PC-3 (cell line): ENCODE measurements around the gene SYNJ1. TPM values are rescaled to one million over a fixed set of nuclear protein-coding genes. Genes with fewer than 3 reads are reported as not detected.
"Not testable (repeated sequence)": the region's sequence is repeated elsewhere in the genome, so short reads cannot be mapped to it uniquely, and the experiment has no call there.

Experiments used
- ATAC-seq: fragments of 200-7000 bp; cut with Tn5 transposase; 2 replicates; pipeline ENCODE4 v1.9.1; 2020; ENCODE audit warnings: mild to moderate bottlenecking, moderate library complexity
- BruUV-seq: library from RNA; stranded (reverse); fragments of 400-500 nt; replicated peaks from 2 replicates; lab custom pipeline; 2021; lab: Mats Ljungman, UMichigan
- CTCF ChIA-PET: fragments of 300-600 bp; sonication (Branson Sonifier 250); formaldehyde crosslinking; loops from one replicate; lab custom pipeline; 2022; ENCODE audit warnings: antibody characterized with exemption; lab: Charles Lee
- POLR2A ChIA-PET: fragments of 300-600 bp; sonication (Branson Sonifier 250); formaldehyde crosslinking; loops from one replicate; lab custom pipeline; 2022; ENCODE audit warnings: antibody characterized with exemption; ENCODE audit not compliant: unreplicated experiment; lab: Charles Lee
- DNase-seq: peaks from one replicate; pipeline ENCODE4 v3.0.0-alpha.2; 2015
- H2AFZ ChIP-seq: fragments of 300-600 bp; sonication (generic); 2 replicates; pipeline ENCODE4 v1.6.0; 2016; ENCODE audit warnings: antibody characterized with exemption, low read length
- H3F3A ChIP-seq: fragments of 300-600 bp; sonication (generic); one replicate; pipeline ENCODE4 v1.6.0; 2017; ENCODE audit warnings: antibody characterized with exemption, low read length, control low read depth, mild to moderate bottlenecking; ENCODE audit not compliant: unreplicated experiment
- H3K27ac ChIP-seq: fragments of 300-600 bp; sonication (generic); 2 replicates; pipeline ENCODE4 v1.5.1; 2016; ENCODE audit warnings: mild to moderate bottlenecking, low read length
- H3K27me3 ChIP-seq: fragments of 300-600 bp; sonication (generic); 2 replicates; pipeline ENCODE4 v1.6.1; 2016; ENCODE audit warnings: low read length, mixed read lengths
- H3K36me3 ChIP-seq: fragments of 300-600 bp; sonication (generic); 2 replicates; pipeline ENCODE4 v1.6.1; 2016; ENCODE audit warnings: low read depth, mixed run types, low read length, mixed read lengths
- H3K4me1 ChIP-seq: fragments of 300-600 bp; sonication (generic); 2 replicates; pipeline ENCODE4 v1.5.1; 2016; ENCODE audit warnings: low read length; ENCODE audit not compliant: insufficient read depth
- H3K4me2 ChIP-seq: fragments of 300-600 bp; sonication (generic); 2 replicates; pipeline ENCODE4 v1.6.0; 2016; ENCODE audit warnings: low read length
- H3K4me3 ChIP-seq: fragments of 300-600 bp; sonication (generic); 2 replicates; pipeline ENCODE4 v1.5.1; 2016; ENCODE audit warnings: mild to moderate bottlenecking, low read length, mixed read lengths
- H3K79me2 ChIP-seq: fragments of 300-600 bp; sonication (generic); 2 replicates; pipeline ENCODE4 v1.6.1; 2017; ENCODE audit warnings: low read length, mixed read lengths
- H3K9ac ChIP-seq: fragments of 300-600 bp; sonication (generic); 2 replicates; pipeline ENCODE4 v1.6.0; 2016; ENCODE audit warnings: mild to moderate bottlenecking, low read length
- H3K9me2 ChIP-seq: fragments of 300-600 bp; sonication (generic); replicated peaks from 2 replicates; pipeline ENCODE4 v1.6.1; 2016; ENCODE audit warnings: mixed run types, low read length, mixed read lengths
- H3K9me3 ChIP-seq: fragments of 300-600 bp; sonication (generic); 2 replicates; pipeline ENCODE4 v1.6.1; 2016; ENCODE audit warnings: low read length, mixed read lengths
- H4K20me1 ChIP-seq: fragments of 300-600 bp; sonication (generic); 2 replicates; pipeline ENCODE4 v1.6.1; 2016; ENCODE audit warnings: low read length, mixed read lengths
- EZH2 ChIP-seq: fragments of 300-600 bp; sonication (generic); IDR thresholded peaks from one replicate; pipeline ENCODE4 v1.6.1; 2017; ENCODE audit warnings: antibody characterized with exemption, mild to moderate bottlenecking, low read length; ENCODE audit not compliant: unreplicated experiment
- EZH2phosphoT487 ChIP-seq: fragments of 300-600 bp; sonication (generic); IDR thresholded peaks from 2 replicates; pipeline ENCODE4 v1.6.1; 2018; ENCODE audit warnings: mild to moderate bottlenecking, antibody characterized with exemption, low read length, borderline replicate concordance
- intact Hi-C: fragments of 100-400 bp; cut with micrococcal nuclease; formaldehyde crosslinking; loops from 2 replicates; pipeline ENCODE4 v1.9.0; 2023
- total RNA-seq: library from RNA; depleted of rRNA; stranded (reverse); fragments of >200 nt; gene quantifications from 2 replicates; pipeline ENCODE4 v1.2.3, GENCODE V29; 2014
- TF ChIP-seq, protein P1 (sequence below): fragments of 300-600 bp; sonication (generic); conservative IDR thresholded peaks from 2 replicates; pipeline ENCODE4 v1.5.1; 2017; ENCODE audit warnings: antibody characterized with exemption, low read depth, mild to moderate bottlenecking, low read length

SYNJ1 gene
- total RNA-seq, 1 experiment from 2014 or later = 7.0 TPM

- H3K36me3 ChIP-seq = peaks cover 30% of the 10 kb centered on the region
- no peaks in the 10 kb centered on the region for H4K20me1 ChIP-seq
- no peaks in the 10 kb centered on the region for H3K9me2 ChIP-seq
- peaks cover 5% of the 10 kb centered on the region for H3K4me1 ChIP-seq
- DNase-seq = no peak
- no peaks in the 10 kb centered on the region for H3K79me2 ChIP-seq
- intact Hi-C loops = no loop called here
- ATAC-seq = no peak
- POLR2A ChIA-PET = no interaction called here
- H3K4me3 ChIP-seq = no peak overlapping the region
- CTCF ChIA-PET = no interaction called here
- H3F3A ChIP-seq = no peaks in the 10 kb centered on the region
- no TSS peak for BruUV-seq
- H3K27ac ChIP-seq = no peak overlapping the region
- H3K9me3 ChIP-seq = no peaks in the 10 kb centered on the region
- no peak overlapping the region for H3K4me2 ChIP-seq
- no peak overlapping the region for H3K9ac ChIP-seq
- H3K27me3 ChIP-seq = no peaks in the 10 kb centered on the region
- H2AFZ ChIP-seq = no peak overlapping the region
- no peak for TF ChIP-seq EZH2phosphoT487
- no peak for TF ChIP-seq EZH2
- TF ChIP-seq, protein P1, sequence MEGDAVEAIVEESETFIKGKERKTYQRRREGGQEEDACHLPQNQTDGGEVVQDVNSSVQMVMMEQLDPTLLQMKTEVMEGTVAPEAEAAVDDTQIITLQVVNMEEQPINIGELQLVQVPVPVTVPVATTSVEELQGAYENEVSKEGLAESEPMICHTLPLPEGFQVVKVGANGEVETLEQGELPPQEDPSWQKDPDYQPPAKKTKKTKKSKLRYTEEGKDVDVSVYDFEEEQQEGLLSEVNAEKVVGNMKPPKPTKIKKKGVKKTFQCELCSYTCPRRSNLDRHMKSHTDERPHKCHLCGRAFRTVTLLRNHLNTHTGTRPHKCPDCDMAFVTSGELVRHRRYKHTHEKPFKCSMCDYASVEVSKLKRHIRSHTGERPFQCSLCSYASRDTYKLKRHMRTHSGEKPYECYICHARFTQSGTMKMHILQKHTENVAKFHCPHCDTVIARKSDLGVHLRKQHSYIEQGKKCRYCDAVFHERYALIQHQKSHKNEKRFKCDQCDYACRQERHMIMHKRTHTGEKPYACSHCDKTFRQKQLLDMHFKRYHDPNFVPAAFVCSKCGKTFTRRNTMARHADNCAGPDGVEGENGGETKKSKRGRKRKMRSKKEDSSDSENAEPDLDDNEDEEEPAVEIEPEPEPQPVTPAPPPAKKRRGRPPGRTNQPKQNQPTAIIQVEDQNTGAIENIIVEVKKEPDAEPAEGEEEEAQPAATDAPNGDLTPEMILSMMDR = no peak
Measured at GRCh38 chr21:32666258-32666657, 61.6 kb downstream of the SYNJ1 start.

DNA sequence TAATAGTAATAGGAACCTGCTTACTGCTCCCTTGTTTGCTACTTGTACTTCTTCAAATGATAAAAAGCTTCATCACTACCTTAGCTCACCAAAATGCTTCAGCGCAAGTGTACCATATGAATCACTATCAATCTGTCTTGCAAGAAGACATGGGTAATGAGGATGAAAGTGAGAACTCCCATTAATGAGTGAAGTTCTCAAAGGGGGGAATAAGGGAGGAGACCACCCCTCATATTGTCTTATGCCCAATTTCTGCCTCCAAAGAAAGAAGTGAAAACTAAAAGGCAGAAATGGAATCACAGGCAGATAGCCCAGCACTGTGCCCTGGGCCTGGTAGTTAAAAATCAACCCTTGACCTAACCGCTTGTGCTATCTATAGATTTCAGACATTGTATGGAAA is 63.7 kb downstream of the SYNJ1 start:
- ATAC-seq, H3K4me3 ChIP-seq, H2AFZ ChIP-seq, intact Hi-C loops, H3K27ac ChIP-seq, H3K27me3 ChIP-seq, CTCF ChIA-PET, H3K4me2 ChIP-seq, BruUV-seq, POLR2A ChIA-PET, H3K79me2 ChIP-seq, H3F3A ChIP-seq, H3K9ac ChIP-seq, H3K9me3 ChIP-seq, H4K20me1 ChIP-seq, DNase-seq, H3K9me2 ChIP-seq: not testable (repeated sequence)
- H3K4me1 ChIP-seq = peaks cover 10% of the 10 kb centered on the region
- H3K36me3 ChIP-seq = peaks cover 30% of the 10 kb centered on the region

DNA sequence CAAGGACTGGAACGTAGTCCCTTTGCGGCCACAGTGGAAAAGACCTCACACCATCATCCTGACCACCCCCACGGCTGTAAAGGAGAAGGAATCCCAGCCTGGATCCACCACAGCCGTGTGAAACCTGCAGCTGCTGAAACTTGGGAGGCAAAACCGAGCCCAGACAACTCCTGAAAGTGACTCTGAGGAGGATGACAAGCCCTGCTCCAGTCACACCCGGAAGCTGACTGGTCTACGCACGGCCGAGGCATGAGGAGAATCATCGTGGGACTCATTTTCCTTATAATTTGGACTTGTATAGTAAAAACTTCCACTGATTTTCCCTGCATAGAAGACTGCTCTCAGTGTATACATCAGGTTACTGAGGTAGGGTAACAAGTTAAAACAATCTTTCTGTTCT is 65.8 kb downstream of the SYNJ1 start:
- intact Hi-C loops, H2AFZ ChIP-seq, ATAC-seq, H3K27ac ChIP-seq, BruUV-seq, H3K9ac ChIP-seq, H3K4me2 ChIP-seq, H3K27me3 ChIP-seq, H3K79me2 ChIP-seq, H3K9me2 ChIP-seq, H3F3A ChIP-seq, CTCF ChIA-PET, DNase-seq, H3K4me3 ChIP-seq, POLR2A ChIA-PET, H4K20me1 ChIP-seq, H3K9me3 ChIP-seq: not testable (repeated sequence)
- H3K4me1 ChIP-seq = peaks cover 10% of the 10 kb centered on the region
- peaks cover 33% of the 10 kb centered on the region for H3K36me3 ChIP-seq

- H3K4me3 ChIP-seq = peak overlapping the region; percentile 18; the same call in 1 of the 2 replicates
- H3K36me3 ChIP-seq = peaks cover 38% of the 10 kb centered on the region
- peaks cover 10% of the 10 kb centered on the region for H3K4me1 ChIP-seq
- CTCF ChIA-PET = interaction anchor here (0.5 to 0.6 kb wide), 2 partner anchors 12 to 36 kb away, joined by 3 read pairs; no protein-coding TSS in a partner anchor
- intact Hi-C loops, POLR2A ChIA-PET, H3K9me2 ChIP-seq, H3F3A ChIP-seq, H3K9ac ChIP-seq, H3K27me3 ChIP-seq, H3K79me2 ChIP-seq, H3K9me3 ChIP-seq, H4K20me1 ChIP-seq, BruUV-seq: not testable (repeated sequence)
- H3K4me2 ChIP-seq = peak overlapping the region; percentile 71
- DNase-seq (peak; percentile 69), ATAC-seq (0 out of 2 replicates have a peak, but pooled peaks have one; percentile 27)
- H3K27ac ChIP-seq = peak overlapping the region; percentile 51
- H2AFZ ChIP-seq = 0 out of 2 replicates have a peak overlapping the region, but pooled peaks have one; percentile 48
Measured at GRCh38 chr21:32661026-32661782, 66.6 kb downstream of the SYNJ1 start.
